Motor neuron (in vitro differentiated cells): ENCODE results near the gene PTPN12. TPM values are rescaled to one million over a fixed set of nuclear protein-coding genes. Genes with fewer than 3 reads are reported as not detected.
"Not testable (repeated sequence)": the region's sequence is repeated elsewhere in the genome, so short reads cannot be mapped to it uniquely, and the experiment has no call there.

Experiments used
- ATAC-seq, 8 experiments: fragments of 200-7000 bp; cut with Tn5 transposase; replicated peaks in 6 of 8; 2 replicates each; pipeline ENCODE4 v1.8.0; 2021; ENCODE audit warnings: mild to moderate bottlenecking in 8 of 8, moderate library complexity in 8 of 8
- H3K27ac ChIP-seq, 2 donors: fragments of 250-450 bp; sonication (Bioruptor Pico); 2 replicates each; pipeline ENCODE4 v1.9.0; 2021; ENCODE audit warnings: antibody characterized with exemption in 2 of 2, mild to moderate bottlenecking in 2 of 2, moderate library complexity in 1 of 2
- H3K4me1 ChIP-seq, 2 donors: fragments of 250-450 bp; sonication (Bioruptor Pico); replicated peaks in 1 of 2; 2 replicates each; pipeline ENCODE4 v1.6.1; 2021; ENCODE audit warnings: antibody characterized with exemption in 2 of 2, mild to moderate bottlenecking in 2 of 2, moderate library complexity in 1 of 2
- H3K4me3 ChIP-seq, 5 donors: fragments of 250-450 bp; sonication (Bioruptor Pico); 2 replicates each; pipeline ENCODE4 v1.9.0; 2021; ENCODE audit warnings: antibody characterized with exemption in 5 of 5, mild to moderate bottlenecking in 5 of 5, moderate library complexity in 4 of 5
- WGBS, 10 experiments: fragments of 450-650 bp; shearing (Covaris generic); methylation state at CpG; one replicate each; pipeline ENCODE4 v1.0.0; 2022; 5-methylcytosine and 5-hydroxymethylcytosine counted together
- in situ Hi-C, 9 experiments: fragments of 400-800 bp; cut with MboI; loops; one replicate each; pipeline ENCODE4 v1.15.0; 2021; ENCODE audit warnings: low sequenced_read_pairs in 9 of 9, low pct_unique_long_range_greater_than_20kb in 2 of 9; ENCODE audit not compliant: unreplicated experiment in 9 of 9
- total RNA-seq, 8 experiments: library from RNA; unstranded; fragments of 300-600 nt; gene quantifications; 2 replicates each; pipeline versions ENCODE4 v1.2.3 to v1.2.4, GENCODE V29; 2022

PTPN12 gene
- total RNA-seq: 100 to 1,000 TPM in 1 of 8 experiments, 10 to 100 TPM in 7; 18.1 to 107 (median 30.0) TPM

GRCh38 chr7:77537136-77537777 is at the start of gene PTPN12:
Gene PTPN12 (plus strand): TSS chr7:77537295. CDS start chr7:77537547, 252 bp downstream.
- in situ Hi-C loops: no loop called here
- H3K27ac ChIP-seq: peak within 1 kb of the TSS; percentile 82 to 86
- no CpG with 5 or more reads among the region's 64 CpGs for WGBS, 10 experiments
- peaks cover 2 to 8% of the 10 kb centered on the region in 2 donors for H3K4me1 ChIP-seq
- H3K4me3 ChIP-seq: peak within 1 kb of the TSS; percentile 60 to 74 (median 65)
- ATAC-seq: peak; percentile 36 to 72 (median 66)

- H3K4me1 ChIP-seq: no peaks in the 10 kb centered on the region
- no peak for ATAC-seq
- in situ Hi-C loops: no loop called here
- no peak overlapping the region for H3K4me3 ChIP-seq
- 0 to 100% (median 63%) methylated on average over 1 of the region's 1 CpG; no CpG with 5 or more reads in 2 of the 10 experiments for WGBS, 10 experiments
- H3K27ac ChIP-seq: no peak overlapping the region
Measured at GRCh38 chr7:77488986-77489385, 48.1 kb upstream of the PTPN12 start.

GRCh38 chr7:77497079-77497478 is 40.0 kb upstream of the PTPN12 start:
- 72 to 100% (median 93%) methylated on average over 1 to 5 of the region's 5 CpGs for WGBS, 10 experiments
- in situ Hi-C loops: no loop called here
- no peak overlapping the region for H3K4me3 ChIP-seq
- ATAC-seq: no peak
- no peaks in the 10 kb centered on the region for H3K4me1 ChIP-seq
- H3K27ac ChIP-seq: no peak overlapping the region

- WGBS, 10 experiments: 60 to 100% (median 89%) methylated on average over 1 to 4 of the region's 6 CpGs
- Histone ChIP-seq H3K27ac (no peak overlapping the region), H3K4me1 (no peaks in the 10 kb centered on the region), H3K4me3 (no peak overlapping the region)
- in situ Hi-C loops: no loop called here
- ATAC-seq: peak in 1 of 8 experiments; percentile 23
Measured at GRCh38 chr7:77498659-77499379, 38.3 kb upstream of the PTPN12 start.

- no peaks in the 10 kb centered on the region for H3K4me1 ChIP-seq
- no peak overlapping the region for H3K4me3 ChIP-seq
- no peak for ATAC-seq
- in situ Hi-C loops: no loop called here
- H3K27ac ChIP-seq: no peak overlapping the region
- 15 to 100% (median 89%) methylated on average over 1 of the region's 1 CpG; no CpG with 5 or more reads in 3 of the 10 experiments for WGBS, 10 experiments
Measured at GRCh38 chr7:77501192-77501515, 35.9 kb upstream of the PTPN12 start.

GRCh38 chr7:77504951-77505350 is 32.1 kb upstream of the PTPN12 start:
- Histone ChIP-seq H3K4me3 (no peak overlapping the region), H3K27ac (no peak overlapping the region), H3K4me1 (no peaks in the 10 kb centered on the region)
- in situ Hi-C loops: no loop called here
- ATAC-seq: no peak

GRCh38 chr7:77506899-77507298 is 30.2 kb upstream of the PTPN12 start:
- WGBS, 10 experiments: 88 to 100% (median 100%) methylated on average over 1 of the region's 1 CpG; no CpG with 5 or more reads in 3 of the 10 experiments
- Histone ChIP-seq H3K4me3 (no peak overlapping the region), H3K27ac (no peak overlapping the region), H3K4me1 (no peaks in the 10 kb centered on the region)
- ATAC-seq: no peak
- in situ Hi-C loops: no loop called here

GRCh38 chr7:77513002-77513670 is 24.0 kb upstream of the PTPN12 start:
- 33 to 86% (median 71%) methylated on average over 1 of the region's 5 CpGs; no CpG with 5 or more reads in 7 of the 10 experiments for WGBS, 10 experiments
- ATAC-seq, H3K27ac ChIP-seq, H3K4me1 ChIP-seq, in situ Hi-C loops, H3K4me3 ChIP-seq: not testable (repeated sequence)

GRCh38 chr7:77516085-77516484 is 21.0 kb upstream of the PTPN12 start:
- no peak for ATAC-seq
- WGBS, 10 experiments: 81 to 100% (median 96%) methylated on average over 2 to 3 of the region's 3 CpGs; no CpG with 5 or more reads in 1 of the 10 experiments
- Histone ChIP-seq H3K27ac (no peak overlapping the region), H3K4me3 (no peak overlapping the region), H3K4me1 (no peaks in the 10 kb centered on the region)
- in situ Hi-C loops: no loop called here

- ATAC-seq: no peak
- H3K27ac ChIP-seq: no peak overlapping the region
- no peaks in the 10 kb centered on the region for H3K4me1 ChIP-seq
- H3K4me3 ChIP-seq: no peak overlapping the region
- in situ Hi-C loops: no loop called here
- WGBS, 10 experiments: 67 to 100% (median 91%) methylated on average over 1 of the region's 1 CpG; no CpG with 5 or more reads in 4 of the 10 experiments
Measured at GRCh38 chr7:77520261-77520660, 16.8 kb upstream of the PTPN12 start.

- ATAC-seq, H3K27ac ChIP-seq, in situ Hi-C loops: not testable (repeated sequence)
Measured at GRCh38 chr7:77521537-77521936, 15.6 kb upstream of the PTPN12 start.

GRCh38 chr7:77524731-77525130 is 12.4 kb upstream of the PTPN12 start:
- in situ Hi-C loops: no loop called here
- ATAC-seq: no peak
- no peak overlapping the region for H3K4me3 ChIP-seq
- no peaks in the 10 kb centered on the region for H3K4me1 ChIP-seq
- no peak overlapping the region for H3K27ac ChIP-seq

More at GRCh38 chr7:77521537-77521936, 15.6 kb upstream of the PTPN12 start:
- not testable (repeated sequence) for H3K4me3 ChIP-seq, H3K4me1 ChIP-seq
- 58 to 100% (median 95%) methylated on average over 1 to 4 of the region's 5 CpGs for WGBS, 10 experiments

GRCh38 chr7:77525231-77525630 is 11.9 kb upstream of the PTPN12 start:
- 67 to 100% (median 88%) methylated on average over 1 to 2 of the region's 2 CpGs for WGBS, 10 experiments
- H3K4me1 ChIP-seq: no peaks in the 10 kb centered on the region
- no peak for ATAC-seq
- H3K4me3 ChIP-seq: no peak overlapping the region
- H3K27ac ChIP-seq: no peak overlapping the region
- in situ Hi-C loops: no loop called here
